ENCODE results near the gene RNF212B.

RNF212B gene

GRCh38 chr14:23310546-23310945 is 72.8 kb downstream of the RNF212B start:
- no peak for FAIRE-seq

GRCh38 chr14:23316300-23316699 is 78.6 kb downstream of the RNF212B start:
- FAIRE-seq (no peak), DNase-seq (ENCODE audit: extremely low spot score, insufficient read length, low read depth) (no peak)

More at GRCh38 chr14:23310546-23310945, 72.8 kb downstream of the RNF212B start:
- no peak for DNase-seq (ENCODE audit: extremely low spot score, insufficient read length, low read depth)

GRCh38 chr14:23319746-23320583 is 82.2 kb downstream of the RNF212B start:
- FAIRE-seq (no peak), DNase-seq (ENCODE audit: extremely low spot score, insufficient read length, low read depth) (no peak)

- FAIRE-seq: peak; percentile 99
- peak; percentile 90 for DNase-seq (ENCODE audit: extremely low spot score, insufficient read length, low read depth)
Observed at GRCh38 chr14:23320584-23321571, 83.1 kb downstream of the RNF212B start, which contains the start of gene PABPN1. Gene PABPN1, plus strand, starts transcription at chr14:23321457. Its CDS starts 13 bp downstream, at chr14:23321470.

GRCh38 chr14:23321572-23322547 is 84.1 kb downstream of the RNF212B start:
- DNase-seq (ENCODE audit: extremely low spot score, insufficient read length, low read depth): no peak
- FAIRE-seq: no peak

Data from GM18507 (cell line).